Transverse colon (tissue), 4 donors: ENCODE results near the gene DLG4. TPM values are rescaled to one million over a fixed set of nuclear protein-coding genes. Genes with fewer than 3 reads are reported as not detected.

Experiments
- DNase-seq: peaks from one replicate; pipeline ENCODE4 v3.0.0-alpha.2; 2019
- H3K27ac ChIP-seq, 4 donors: fragments of 200-600 bp; sonication (generic); 2 replicates each; pipeline ENCODE4 v1.5.1; 2016 to 2018; ENCODE audit warnings: inconsistent platforms in 4 of 4
- H3K27me3 ChIP-seq: fragments of 200-600 bp; sonication (generic); 2 replicates; pipeline ENCODE4 v1.5.1; 2017; ENCODE audit warnings: inconsistent platforms
- H3K36me3 ChIP-seq, 4 donors: fragments of 200-600 bp; sonication (generic); 2 replicates each; pipeline ENCODE4 v1.5.1; 2017 to 2019; ENCODE audit warnings: inconsistent platforms in 4 of 4
- H3K4me1 ChIP-seq, 4 donors: fragments of 200-600 bp; sonication (generic); 2 replicates each; pipeline ENCODE4 v1.5.1; 2017 to 2020; ENCODE audit warnings: inconsistent platforms in 4 of 4
- H3K4me3 ChIP-seq, 4 donors: fragments of 200-600 bp; sonication (generic); 1 replicate in 1 of 4; 2 replicates in 3 of 4; pipeline versions ENCODE4 v1.5.1 to v1.6.1; 2017 to 2019; ENCODE audit warnings: inconsistent platforms in 4 of 4
- H3K9me3 ChIP-seq, 2 donors: fragments of 200-600 bp; sonication (generic); 2 replicates each; pipeline ENCODE4 v1.5.1; 2017 to 2019; ENCODE audit warnings: inconsistent platforms in 2 of 2
- CTCF ChIP-seq, 5 experiments: fragments of 200-600 bp in 3 of 5; fragments of 450-650 bp in 2 of 5; sonication (generic) in 3 of 5; IDR thresholded peaks; 1 replicate in 2 of 5; 2 replicates in 3 of 5; pipeline ENCODE4 v1.5.1; 2016 to 2017; ENCODE audit warnings: antibody characterized with exemption in 5 of 5, inconsistent platforms in 3 of 5, mild to moderate bottlenecking in 2 of 5, moderate library complexity in 1 of 5
- EP300 ChIP-seq: sonication (generic); formaldehyde crosslinking; IDR thresholded peaks from one replicate; pipeline ENCODE4 v1.6.1; 2017; ENCODE audit warnings: antibody characterized with exemption, low read depth
- POLR2A ChIP-seq: fragments of 450-650 bp; IDR thresholded peaks from one replicate; pipeline ENCODE4 v1.6.1; 2016; ENCODE audit warnings: antibody characterized with exemption, mild to moderate bottlenecking, moderate library complexity
- POLR2AphosphoS5 ChIP-seq, 3 donors: sonication (generic); formaldehyde crosslinking; IDR thresholded peaks; one replicate each; pipeline ENCODE4 v1.6.1; 2016; ENCODE audit warnings: antibody characterized with exemption in 3 of 3
- WGBS, 2 donors: methylation state at CpG; one replicate each; pipeline ENCODE4 v1.1.5; 2018; ENCODE audit warnings: low coverage in 1 of 2; 5-methylcytosine and 5-hydroxymethylcytosine counted together
- in situ Hi-C, 4 donors: fragments of 200-750 bp; cut with MboI; loops; one replicate each; pipeline versions ENCODE4 v1.15.0 to v1.15.1; 2017; ENCODE audit warnings: low sequenced_read_pairs in 3 of 4, low pct_ligation_motif_present in 1 of 4, low pct_unique_long_range_greater_than_20kb in 1 of 4
- intact Hi-C: fragments of 100-400 bp; cut with DNase I; formaldehyde crosslinking; loops from one replicate; pipeline ENCODE4 v1.15.1; 2023; ENCODE audit warnings: low total_unique reads
- total RNA-seq, 4 donors: library from RNA; depleted of rRNA; stranded (reverse); fragments of >200 nt; gene quantifications; one replicate each; pipeline ENCODE4 v1.1.0, GENCODE V29; 2016

Gene DLG4
- total RNA-seq, 4 donors from 2014 or later = 2.4 to 15.7 (median 6.1) TPM

GRCh38 chr17:7259555-7259889 lies 39.9 kb upstream of the DLG4 start:
- peak overlapping the region; percentile 88 to 96 (median 94) for H3K27ac ChIP-seq
- peaks cover 37% of the 10 kb centered on the region for H3K27me3 ChIP-seq
- peak; percentile 42 for DNase-seq
- 64% methylated on average over 6 of the region's 6 CpGs; no CpG with 5 or more reads in 1 of the 2 donors for WGBS, 2 donors
- peaks cover 0 to 60% (median 34%) of the 10 kb centered on the region in 4 donors for H3K4me1 ChIP-seq
- TF ChIP-seq POLR2A = no peak
- TF ChIP-seq EP300 = no peak
- no peak for TF ChIP-seq POLR2AphosphoS5 (IDR thresholded peaks at IDR 0.05)
- TF ChIP-seq CTCF (IDR thresholded peaks at IDR 0.05) = no peak
- peak overlapping the region in 3 of 4 donors; percentile 46 to 72 (median 60) for H3K4me3 ChIP-seq
- in situ Hi-C loops (no loop called here), intact Hi-C loops (no loop called here)
- H3K36me3 ChIP-seq = peaks cover 0 to 10% (median 0%) of the 10 kb centered on the region in 4 donors
- H3K9me3 ChIP-seq = no peaks in the 10 kb centered on the region

- peak overlapping the region; percentile 88 to 96 (median 94) for H3K27ac ChIP-seq
- peak overlapping the region in 1 of 4 donors; percentile 60 for H3K4me3 ChIP-seq
- peak; percentile 85 for DNase-seq
- no peaks in the 10 kb centered on the region for H3K9me3 ChIP-seq
- peak; percentile 83 to 96 (median 90) for TF ChIP-seq POLR2AphosphoS5 (IDR thresholded peaks at IDR 0.05)
- TF ChIP-seq POLR2A = peak; percentile 84
- no peak for TF ChIP-seq CTCF (IDR thresholded peaks at IDR 0.05)
- peak; percentile 65 for TF ChIP-seq EP300
- peaks cover 0 to 10% (median 0%) of the 10 kb centered on the region in 4 donors for H3K36me3 ChIP-seq
- peaks cover 0 to 59% (median 31%) of the 10 kb centered on the region in 4 donors for H3K4me1 ChIP-seq
- in situ Hi-C loops (no loop called here), intact Hi-C loops (no loop called here)
- peaks cover 32% of the 10 kb centered on the region for H3K27me3 ChIP-seq
- 47 to 73% methylated on average over 2 to 7 of the region's 7 CpGs for WGBS, 2 donors
Observed at GRCh38 chr17:7258731-7259554, 39.3 kb upstream of the DLG4 start.

GRCh38 chr17:7256766-7257456 lies 37.3 kb upstream of the DLG4 start:
- Histone ChIP-seq H3K27me3 (peaks cover 13% of the 10 kb centered on the region), H3K27ac (peak overlapping the region in 3 of 4 donors; percentile 92 to 96 (median 95)), H3K4me3 (no peak overlapping the region), H3K4me1 (peaks cover 5 to 49% (median 30%) of the 10 kb centered on the region in 4 donors), H3K9me3 (no peaks in the 10 kb centered on the region), H3K36me3 (peaks cover 0 to 10% (median 0%) of the 10 kb centered on the region in 4 donors)
- 89 to 100% methylated on average over 1 to 8 of the region's 8 CpGs for WGBS, 2 donors
- intact Hi-C loops (no loop called here), in situ Hi-C loops (no loop called here)
- TF ChIP-seq CTCF (IDR thresholded peaks at IDR 0.05) = no peak
- TF ChIP-seq POLR2A = peak; percentile 30
- TF ChIP-seq EP300 = no peak
- TF ChIP-seq POLR2AphosphoS5 (IDR thresholded peaks at IDR 0.05) = peak in 1 of 3 donors; percentile 73
- no peak for DNase-seq

GRCh38 chr17:7254511-7254910 lies 34.9 kb upstream of the DLG4 start:
- WGBS, 2 donors = 60 to 87% methylated on average over 1 to 4 of the region's 4 CpGs
- no peak for DNase-seq
- H3K4me1 ChIP-seq = peaks cover 9 to 45% (median 34%) of the 10 kb centered on the region in 4 donors
- in situ Hi-C loops (no loop called here), intact Hi-C loops (no loop called here)
- H3K36me3 ChIP-seq = peaks cover 0 to 10% (median 0%) of the 10 kb centered on the region in 4 donors
- H3K9me3 ChIP-seq = no peaks in the 10 kb centered on the region
- no peak overlapping the region for H3K4me3 ChIP-seq
- H3K27ac ChIP-seq = peak overlapping the region in 1 of 4 donors; percentile 0
- peak in 1 of 3 donors; percentile 13 for TF ChIP-seq POLR2AphosphoS5 (IDR thresholded peaks at IDR 0.05)
- TF ChIP-seq POLR2A = peak; percentile 17
- TF ChIP-seq EP300 = no peak
- H3K27me3 ChIP-seq = no peaks in the 10 kb centered on the region
